ENCODE data around the gene PSEN1. TPM values are rescaled to one million over a fixed set of nuclear protein-coding genes. Genes with fewer than 3 reads are reported as not detected.

The PSEN1 gene
- total RNA-seq, 2 donors from 2014 or later, result 76.4 to 103 TPM

- TF ChIP-seq CTCF (IDR thresholded peaks at IDR 0.05), result no peak
- Histone ChIP-seq H3K27ac (no peak overlapping the region), H3K9me3 (no peaks in the 10 kb centered on the region), H3K36me3 (no peaks in the 10 kb centered on the region), H3K27me3 (no peaks in the 10 kb centered on the region), H3K4me3 (no peak overlapping the region), H3K4me1 (no peaks in the 10 kb centered on the region), H3K9ac (ENCODE audit: low read depth in 2 of 2, low read length in 2 of 2) (no peak overlapping the region)
- no peak for DNase-seq
- intact Hi-C loops (cut with DNase I), result no loop called here
These were observed 119.5 kb downstream of the PSEN1 start for GRCh38 chr14:73255693-73256225.

- Histone ChIP-seq H3K36me3 (no peaks in the 10 kb centered on the region), H3K4me1 (no peaks in the 10 kb centered on the region), H3K27ac (no peak overlapping the region), H3K27me3 (no peaks in the 10 kb centered on the region), H3K4me3 (no peak overlapping the region), H3K9me3 (no peaks in the 10 kb centered on the region), H3K9ac (ENCODE audit: low read depth in 2 of 2, low read length in 2 of 2) (no peak overlapping the region)
- intact Hi-C loops (cut with DNase I), result no loop called here
- DNase-seq, result no peak
- TF ChIP-seq CTCF (IDR thresholded peaks at IDR 0.05), result no peak
These were observed 121.8 kb downstream of the PSEN1 start for GRCh38 chr14:73258076-73258475.

- Histone ChIP-seq H3K27ac (no peak overlapping the region), H3K9me3 (no peaks in the 10 kb centered on the region)
These were observed 122.7 kb downstream of the PSEN1 start for GRCh38 chr14:73258845-73259611.

GRCh38 chr14:73259837-73260236 lies 123.5 kb downstream of the PSEN1 start:
- no peaks in the 10 kb centered on the region for H3K27me3 ChIP-seq
- DNase-seq, result no peak
- H3K4me1 ChIP-seq, result no peaks in the 10 kb centered on the region
- no peaks in the 10 kb centered on the region for H3K36me3 ChIP-seq
- H3K9me3 ChIP-seq, result no peaks in the 10 kb centered on the region
- intact Hi-C loops (cut with DNase I), result no loop called here
- no peak overlapping the region for H3K9ac ChIP-seq (ENCODE audit: low read depth in 2 of 2, low read length in 2 of 2)
- no peak overlapping the region for H3K27ac ChIP-seq
- H3K4me3 ChIP-seq, result no peak overlapping the region
- no peak for TF ChIP-seq CTCF (IDR thresholded peaks at IDR 0.05)

More at GRCh38 chr14:73258845-73259611, 122.7 kb downstream of the PSEN1 start:
- no peak for DNase-seq
- no peaks in the 10 kb centered on the region for H3K4me1 ChIP-seq
- intact Hi-C loops (cut with DNase I), result no loop called here
- no peaks in the 10 kb centered on the region for H3K36me3 ChIP-seq
- no peak overlapping the region for H3K9ac ChIP-seq (ENCODE audit: low read depth in 2 of 2, low read length in 2 of 2)
- no peak overlapping the region for H3K4me3 ChIP-seq
- H3K27me3 ChIP-seq, result no peaks in the 10 kb centered on the region
- no peak for TF ChIP-seq CTCF (IDR thresholded peaks at IDR 0.05)

GRCh38 chr14:73260574-73260973 lies 124.3 kb downstream of the PSEN1 start:
- Histone ChIP-seq H3K27ac (no peak overlapping the region), H3K36me3 (no peaks in the 10 kb centered on the region), H3K4me3 (no peak overlapping the region), H3K4me1 (no peaks in the 10 kb centered on the region), H3K9me3 (no peaks in the 10 kb centered on the region), H3K27me3 (no peaks in the 10 kb centered on the region), H3K9ac (ENCODE audit: low read depth in 2 of 2, low read length in 2 of 2) (no peak overlapping the region)
- no peak for DNase-seq
- no peak for TF ChIP-seq CTCF (IDR thresholded peaks at IDR 0.05)
- intact Hi-C loops (cut with DNase I), result no loop called here
